ENCODE results near the gene CLDND2. TPM values are rescaled to one million over a fixed set of nuclear protein-coding genes. Genes with fewer than 3 reads are reported as not detected.
A peak's percentile ranks its signal among the peaks of the same experiment; 100 is the strongest.

Gene CLDND2
- total RNA-seq, 1 experiment from 2014 or later = not detected

GRCh38 chr19:51382004-51382403 is 13.2 kb upstream of the CLDND2 start:
- DNase-seq (ENCODE audit: low read depth) = no peak

- DNase-seq (ENCODE audit: low read depth) = no peak
Measured at GRCh38 chr19:51380379-51380778, 11.6 kb upstream of the CLDND2 start.

GRCh38 chr19:51377422-51377821 is 8.6 kb upstream of the CLDND2 start:
- no peak for DNase-seq (ENCODE audit: low read depth)

- DNase-seq (ENCODE audit: low read depth) = peak; percentile 36
Measured at GRCh38 chr19:51375504-51376221, 6.9 kb upstream of the CLDND2 start.

- peak; percentile 27 for DNase-seq (ENCODE audit: low read depth)
Measured at GRCh38 chr19:51372649-51373504, 4.1 kb upstream of the CLDND2 start, which contains the start of gene NKG7. Gene NKG7, minus strand, starts transcription at chr19:51372654. Its CDS starts 119 bp downstream, at chr19:51372535.

- DNase-seq (ENCODE audit: low read depth) = no peak
Measured at GRCh38 chr19:51372021-51372648, 3.3 kb upstream of the CLDND2 start.

GRCh38 chr19:51371186-51371690 is 2.4 kb upstream of the CLDND2 start:
- DNase-seq (ENCODE audit: low read depth) = no peak

GRCh38 chr19:51370230-51370629 is 1.4 kb upstream of the CLDND2 start:
- no peak for DNase-seq (ENCODE audit: low read depth)

- peak; percentile 99 for DNase-seq (ENCODE audit: low read depth)
Measured at GRCh38 chr19:51367565-51368365, 1.0 kb downstream of the CLDND2 start.

- no peak for DNase-seq (ENCODE audit: low read depth)
Measured at GRCh38 chr19:51367255-51367564, 1.6 kb downstream of the CLDND2 start.

- peak; percentile 99 for DNase-seq (ENCODE audit: low read depth)
Measured at GRCh38 chr19:51366389-51367254, 2.2 kb downstream of the CLDND2 start.

GRCh38 chr19:51365965-51366388 is 2.8 kb downstream of the CLDND2 start, which contains the start of gene ETFB:
Gene ETFB, minus strand, starts transcription at chr19:51366388. Its CDS starts 62 bp downstream, at chr19:51366326.
- no peak for DNase-seq (ENCODE audit: low read depth)

- DNase-seq (ENCODE audit: low read depth) = peak; percentile 50
Measured at GRCh38 chr19:51365211-51365964, 3.4 kb downstream of the CLDND2 start.

GRCh38 chr19:51364200-51365106 is 4.3 kb downstream of the CLDND2 start:
- peak; percentile 37 for DNase-seq (ENCODE audit: low read depth)

GRCh38 chr19:51361239-51361638 is 7.6 kb downstream of the CLDND2 start:
- no peak for DNase-seq (ENCODE audit: low read depth)

GRCh38 chr19:51359294-51359693 is 9.5 kb downstream of the CLDND2 start:
- peak; percentile 72 for DNase-seq (ENCODE audit: low read depth)

GRCh38 chr19:51357952-51358351 is 10.9 kb downstream of the CLDND2 start:
- no peak for DNase-seq (ENCODE audit: low read depth)

GRCh38 chr19:51356159-51356801 is 12.5 kb downstream of the CLDND2 start:
- DNase-seq (ENCODE audit: low read depth) = no peak

Data from Daoy (cell line).